T-helper 2 cell (primary cell): ENCODE measurements around the gene SLC9A3.
A peak's percentile ranks its signal among the peaks of the same experiment; 100 is the strongest.
"Not testable (repeated sequence)": the region's sequence is repeated elsewhere in the genome, so short reads cannot be mapped to it uniquely, and the experiment has no call there.

Experiments used
- DNase-seq, 5 experiments: peaks; one replicate each; pipeline versions ENCODE4 v3.0.0 to v3.0.0-alpha.2; 2012 to 2022

The SLC9A3 gene

GRCh38 chr5:488744-489688 lies 35.2 kb downstream of the SLC9A3 start:
- no peak for DNase-seq

- DNase-seq: no peak
Measured at GRCh38 chr5:488241-488640, 36.0 kb downstream of the SLC9A3 start.

GRCh38 chr5:486597-486996 lies 37.7 kb downstream of the SLC9A3 start:
- not testable (repeated sequence) for DNase-seq

- DNase-seq: peak in 1 of 5 experiments; percentile 13
Measured at GRCh38 chr5:485946-486491, 38.2 kb downstream of the SLC9A3 start.

GRCh38 chr5:485113-485945 lies 38.9 kb downstream of the SLC9A3 start:
- DNase-seq: no peak

GRCh38 chr5:484556-484955 lies 39.7 kb downstream of the SLC9A3 start:
- no peak for DNase-seq

- DNase-seq: no peak
Measured at GRCh38 chr5:483434-484140, 40.7 kb downstream of the SLC9A3 start.

GRCh38 chr5:483011-483410 lies 41.2 kb downstream of the SLC9A3 start:
- DNase-seq: no peak

GRCh38 chr5:482506-482905 lies 41.7 kb downstream of the SLC9A3 start:
- DNase-seq: no peak

- no peak for DNase-seq
Measured at GRCh38 chr5:482021-482420, 42.2 kb downstream of the SLC9A3 start.

GRCh38 chr5:481347-481746 lies 42.9 kb downstream of the SLC9A3 start:
- DNase-seq: no peak

- DNase-seq: no peak
Measured at GRCh38 chr5:479566-480319, 44.5 kb downstream of the SLC9A3 start.

- DNase-seq: no peak
Measured at GRCh38 chr5:478982-479535, 45.2 kb downstream of the SLC9A3 start.

- no peak for DNase-seq
Measured at GRCh38 chr5:478369-478981, 45.8 kb downstream of the SLC9A3 start.

GRCh38 chr5:477871-478270 lies 46.4 kb downstream of the SLC9A3 start:
- no peak for DNase-seq

- DNase-seq: no peak
Measured at GRCh38 chr5:477247-477646, 47.0 kb downstream of the SLC9A3 start.

- no peak for DNase-seq
Measured at GRCh38 chr5:476814-477175, 47.5 kb downstream of the SLC9A3 start.

GRCh38 chr5:476102-476813 lies 48.0 kb downstream of the SLC9A3 start:
- no peak for DNase-seq

- DNase-seq: no peak
Measured at GRCh38 chr5:475704-476101, 48.5 kb downstream of the SLC9A3 start.

GRCh38 chr5:474840-475661 lies 49.2 kb downstream of the SLC9A3 start:
- DNase-seq: peak in 2 of 5 experiments; percentile 9 to 29
